ENCODE data around the gene PRICKLE4.

PRICKLE4 gene

DNA sequence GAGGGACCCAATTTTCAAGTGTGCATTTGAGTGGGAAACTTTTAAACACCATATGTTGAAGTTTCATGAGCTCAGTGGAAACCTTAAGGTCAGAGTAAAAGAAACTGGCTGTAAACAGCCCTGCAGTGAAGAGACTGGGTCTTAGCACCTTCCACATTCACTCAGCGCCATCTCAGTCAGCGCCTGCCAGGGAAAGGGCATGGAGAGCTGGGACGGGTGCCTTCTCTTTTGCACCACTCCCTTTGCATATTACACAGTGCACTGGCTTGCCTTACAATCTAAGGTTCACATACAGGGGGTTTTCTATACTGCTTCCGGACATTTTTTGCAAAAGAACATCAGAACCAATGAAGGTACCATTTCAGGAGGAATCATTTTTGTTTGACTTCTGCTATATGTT, 11.4 kb downstream of the PRICKLE4 start:
- no peak for DNase-seq (ENCODE audit: low spot score)
- TF ChIP-seq, protein P1, sequence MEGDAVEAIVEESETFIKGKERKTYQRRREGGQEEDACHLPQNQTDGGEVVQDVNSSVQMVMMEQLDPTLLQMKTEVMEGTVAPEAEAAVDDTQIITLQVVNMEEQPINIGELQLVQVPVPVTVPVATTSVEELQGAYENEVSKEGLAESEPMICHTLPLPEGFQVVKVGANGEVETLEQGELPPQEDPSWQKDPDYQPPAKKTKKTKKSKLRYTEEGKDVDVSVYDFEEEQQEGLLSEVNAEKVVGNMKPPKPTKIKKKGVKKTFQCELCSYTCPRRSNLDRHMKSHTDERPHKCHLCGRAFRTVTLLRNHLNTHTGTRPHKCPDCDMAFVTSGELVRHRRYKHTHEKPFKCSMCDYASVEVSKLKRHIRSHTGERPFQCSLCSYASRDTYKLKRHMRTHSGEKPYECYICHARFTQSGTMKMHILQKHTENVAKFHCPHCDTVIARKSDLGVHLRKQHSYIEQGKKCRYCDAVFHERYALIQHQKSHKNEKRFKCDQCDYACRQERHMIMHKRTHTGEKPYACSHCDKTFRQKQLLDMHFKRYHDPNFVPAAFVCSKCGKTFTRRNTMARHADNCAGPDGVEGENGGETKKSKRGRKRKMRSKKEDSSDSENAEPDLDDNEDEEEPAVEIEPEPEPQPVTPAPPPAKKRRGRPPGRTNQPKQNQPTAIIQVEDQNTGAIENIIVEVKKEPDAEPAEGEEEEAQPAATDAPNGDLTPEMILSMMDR (IDR thresholded peaks at IDR 0.05; ENCODE audit: borderline replicate concordance, control extremely low read depth, extremely low read depth, insufficient read depth, missing control alignments) = no peak
- in situ Hi-C loops (cut with MboI; ENCODE audit: low sequenced_read_pairs, unreplicated experiment) = no loop called here

- in situ Hi-C loops (cut with MboI; ENCODE audit: low sequenced_read_pairs, unreplicated experiment) = loop anchor here (5.0 kb wide), 1 partner anchor 246 kb away; no protein-coding TSS in a partner anchor
- TF ChIP-seq, protein P1 (IDR thresholded peaks at IDR 0.05; ENCODE audit: borderline replicate concordance, control extremely low read depth, extremely low read depth, insufficient read depth, missing control alignments) = no peak
- DNase-seq (ENCODE audit: low spot score) = no peak
These were observed 15.9 kb downstream of the PRICKLE4 start for GRCh38 chr6:41796474-41796873.

DNA sequence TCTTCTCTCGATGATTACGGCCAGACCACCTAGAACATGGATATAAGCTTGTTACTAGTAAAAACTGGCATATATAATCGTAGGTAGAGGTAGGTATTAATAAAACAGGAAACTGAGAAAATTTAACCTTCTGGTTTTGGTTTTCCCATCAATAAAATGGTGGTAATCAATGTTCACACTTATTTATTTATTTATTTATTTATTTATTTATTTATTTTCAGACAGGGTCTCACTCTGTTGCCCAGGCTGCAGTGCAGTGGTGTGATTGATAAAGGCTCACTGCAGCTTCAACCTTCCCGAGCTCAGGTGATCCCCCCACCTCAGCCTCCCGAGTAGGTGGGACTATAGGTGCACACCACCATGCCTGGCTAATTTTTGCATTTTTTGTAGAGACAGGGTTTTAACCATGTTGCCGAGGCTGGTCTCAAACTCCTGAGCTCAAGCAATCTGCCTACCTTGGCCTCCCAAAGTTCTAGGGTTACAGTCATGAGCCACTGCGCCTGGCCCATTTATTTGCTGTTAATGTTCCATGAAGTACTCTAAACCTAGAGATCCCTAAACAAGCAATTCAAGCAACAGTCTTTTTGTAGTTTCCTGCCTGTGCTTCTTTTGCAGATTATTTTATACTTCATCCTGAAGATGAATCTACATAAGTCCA, 18.4 kb downstream of the PRICKLE4 start:
- no peak for DNase-seq (ENCODE audit: low spot score)
- in situ Hi-C loops (cut with MboI; ENCODE audit: low sequenced_read_pairs, unreplicated experiment) = loop anchor here (5.0 kb wide), 1 partner anchor 243 kb away; no protein-coding TSS in a partner anchor
- TF ChIP-seq, protein P1 (IDR thresholded peaks at IDR 0.05; ENCODE audit: borderline replicate concordance, control extremely low read depth, extremely low read depth, insufficient read depth, missing control alignments) = no peak

GRCh38 chr6:41799559-41799911, 19.0 kb downstream of the PRICKLE4 start:
- in situ Hi-C loops (cut with MboI; ENCODE audit: low sequenced_read_pairs, unreplicated experiment) = loop anchor here (5.0 kb wide), 1 partner anchor 243 kb away; no protein-coding TSS in a partner anchor

GRCh38 chr6:41801380-41801779, 20.8 kb downstream of the PRICKLE4 start:
- in situ Hi-C loops (cut with MboI; ENCODE audit: low sequenced_read_pairs, unreplicated experiment) = no loop called here
- TF ChIP-seq, protein P1 (IDR thresholded peaks at IDR 0.05; ENCODE audit: borderline replicate concordance, control extremely low read depth, extremely low read depth, insufficient read depth, missing control alignments) = peak; percentile 48
- no peak for DNase-seq (ENCODE audit: low spot score)

More at GRCh38 chr6:41799559-41799911, 19.0 kb downstream of the PRICKLE4 start:
- TF ChIP-seq, protein P1 (IDR thresholded peaks at IDR 0.05; ENCODE audit: borderline replicate concordance, control extremely low read depth, extremely low read depth, insufficient read depth, missing control alignments) = no peak
- DNase-seq (ENCODE audit: low spot score) = no peak

DNA sequence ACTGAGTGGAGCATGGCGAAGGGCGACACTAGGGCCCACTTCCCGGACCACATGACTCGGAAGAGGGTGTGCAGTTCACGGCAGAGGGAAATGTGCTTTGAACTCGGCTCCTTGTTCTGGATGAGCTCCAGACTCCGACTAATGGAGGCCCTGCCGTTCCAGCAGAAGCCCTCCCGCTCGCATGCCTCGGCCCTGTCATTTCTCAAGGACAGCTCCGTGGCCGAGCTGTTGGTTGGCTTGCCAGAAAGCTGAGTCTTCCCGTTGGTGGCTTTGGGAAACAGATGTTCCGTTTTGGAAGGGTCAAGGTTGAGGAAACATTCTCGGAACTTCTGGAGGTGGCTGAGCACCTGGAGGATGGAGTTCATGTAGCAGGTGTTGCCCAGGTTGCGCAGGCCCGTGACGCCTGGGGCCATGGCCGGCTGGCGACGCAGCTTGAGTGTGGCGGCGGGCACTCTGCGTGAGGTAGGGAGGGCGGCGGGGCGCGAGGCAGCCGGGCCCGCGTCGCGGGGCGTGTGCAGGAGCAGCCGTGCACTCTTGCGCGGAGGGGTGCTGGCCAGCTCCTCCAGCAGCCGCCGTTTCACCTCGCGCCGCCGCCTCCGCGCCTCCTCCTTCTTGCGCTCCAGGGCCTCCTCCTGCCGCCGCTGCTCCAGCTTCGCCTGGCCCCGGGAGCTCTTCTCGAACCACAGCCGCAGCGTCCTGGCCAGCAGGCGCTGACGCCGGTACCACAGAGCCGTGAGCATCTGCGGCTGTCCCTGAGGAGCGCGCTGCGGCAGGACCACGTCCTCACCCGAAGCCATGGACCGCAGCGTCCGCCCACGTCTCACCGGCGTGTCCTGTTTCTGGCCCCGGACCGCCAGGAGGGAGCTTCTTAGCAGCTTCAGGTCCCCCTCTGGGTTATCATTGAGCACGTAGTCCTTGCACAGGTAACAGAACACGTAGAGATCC, 25.5 kb downstream of the PRICKLE4 start:
- DNase-seq (ENCODE audit: low spot score) = no peak
- in situ Hi-C loops (cut with MboI; ENCODE audit: low sequenced_read_pairs, unreplicated experiment) = no loop called here
- TF ChIP-seq, protein P1 (IDR thresholded peaks at IDR 0.05; ENCODE audit: borderline replicate concordance, control extremely low read depth, extremely low read depth, insufficient read depth, missing control alignments) = no peak
